VCaP (cell line): ENCODE results near the gene RPS27L.

Experiments used
- H3K27ac ChIP-seq: fragments of 450-650 bp; 2 replicates; pipeline ENCODE4 v1.5.1; 2017
- TF ChIP-seq, protein P1 (sequence below): fragments of 450-650 bp; conservative IDR thresholded peaks from 2 replicates; pipeline ENCODE4 v1.5.1; 2017; ENCODE audit warnings: mild to moderate bottlenecking, moderate library complexity

RPS27L gene

DNA sequence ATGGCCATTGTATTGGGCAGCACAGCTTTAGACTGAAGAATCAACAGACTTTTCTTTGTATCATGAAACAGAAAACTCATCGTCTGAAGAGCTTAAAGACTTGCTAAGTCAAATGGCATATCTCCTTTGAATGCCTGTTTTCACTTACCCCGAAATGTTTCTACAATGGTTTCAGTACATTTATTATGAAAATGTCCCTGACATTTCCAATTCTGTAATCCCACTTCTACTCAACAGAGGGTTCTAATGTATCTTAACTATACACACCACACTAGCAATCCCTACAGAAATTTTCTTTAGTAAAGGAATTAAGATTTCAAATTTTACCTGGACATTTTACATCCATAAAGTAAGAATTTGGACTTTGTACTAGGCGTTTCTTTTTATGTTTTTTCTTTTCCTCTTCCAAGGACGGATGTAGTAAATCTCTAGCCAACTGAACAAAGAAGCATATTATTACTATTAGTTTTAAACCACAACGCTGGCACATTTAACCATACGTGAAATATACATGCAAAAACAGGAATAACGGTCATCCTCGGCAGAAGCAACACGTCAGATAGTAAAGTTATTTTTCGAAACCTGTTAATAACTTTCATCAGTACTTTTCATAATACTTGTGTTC lies 1.1 kb downstream of the RPS27L start:
- TF ChIP-seq, protein P1, sequence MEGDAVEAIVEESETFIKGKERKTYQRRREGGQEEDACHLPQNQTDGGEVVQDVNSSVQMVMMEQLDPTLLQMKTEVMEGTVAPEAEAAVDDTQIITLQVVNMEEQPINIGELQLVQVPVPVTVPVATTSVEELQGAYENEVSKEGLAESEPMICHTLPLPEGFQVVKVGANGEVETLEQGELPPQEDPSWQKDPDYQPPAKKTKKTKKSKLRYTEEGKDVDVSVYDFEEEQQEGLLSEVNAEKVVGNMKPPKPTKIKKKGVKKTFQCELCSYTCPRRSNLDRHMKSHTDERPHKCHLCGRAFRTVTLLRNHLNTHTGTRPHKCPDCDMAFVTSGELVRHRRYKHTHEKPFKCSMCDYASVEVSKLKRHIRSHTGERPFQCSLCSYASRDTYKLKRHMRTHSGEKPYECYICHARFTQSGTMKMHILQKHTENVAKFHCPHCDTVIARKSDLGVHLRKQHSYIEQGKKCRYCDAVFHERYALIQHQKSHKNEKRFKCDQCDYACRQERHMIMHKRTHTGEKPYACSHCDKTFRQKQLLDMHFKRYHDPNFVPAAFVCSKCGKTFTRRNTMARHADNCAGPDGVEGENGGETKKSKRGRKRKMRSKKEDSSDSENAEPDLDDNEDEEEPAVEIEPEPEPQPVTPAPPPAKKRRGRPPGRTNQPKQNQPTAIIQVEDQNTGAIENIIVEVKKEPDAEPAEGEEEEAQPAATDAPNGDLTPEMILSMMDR: no peak
- H3K27ac ChIP-seq: peak overlapping the region; percentile 95

DNA sequence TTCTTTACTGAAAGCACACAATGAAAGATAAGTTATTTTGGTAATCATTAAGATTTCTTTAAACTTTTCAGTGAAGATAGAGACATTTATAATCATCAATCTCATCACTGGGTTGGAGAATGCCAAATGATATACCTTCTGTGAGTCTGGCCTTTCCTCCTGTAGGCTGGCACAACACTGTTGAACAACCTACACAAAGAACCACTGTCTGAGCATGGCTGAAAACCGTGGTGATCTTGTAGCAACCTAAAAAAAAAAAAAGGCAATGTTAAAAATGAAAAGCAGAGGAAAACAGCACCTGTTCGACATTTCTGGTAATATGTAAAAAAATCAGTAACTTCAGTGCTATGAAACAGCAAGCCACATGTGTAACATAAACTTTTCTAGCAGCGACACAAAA lies 1.8 kb downstream of the RPS27L start:
- H3K27ac ChIP-seq: peak overlapping the region; percentile 95

DNA sequence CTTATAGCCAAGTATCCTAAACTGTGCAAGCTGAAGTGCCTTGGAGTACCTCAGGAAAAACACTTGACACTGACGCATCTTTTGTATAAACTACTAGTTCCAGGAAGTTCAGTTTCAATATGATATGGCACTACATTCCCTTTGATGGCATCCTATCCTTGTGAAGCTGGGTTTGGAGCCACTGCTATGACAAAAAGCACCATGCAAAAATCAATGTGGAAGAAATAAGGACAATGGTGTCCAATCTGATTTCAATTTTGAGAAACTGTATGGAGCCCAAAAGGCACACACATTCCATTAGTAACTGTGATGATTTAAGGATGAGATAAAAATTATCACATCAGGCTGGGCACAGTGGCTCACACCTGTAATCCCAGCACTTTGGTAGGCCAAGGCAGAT lies 5.6 kb downstream of the RPS27L start:
- TF ChIP-seq, protein P1: no peak

More for the DNA sequence above, 1.8 kb downstream of the RPS27L start:
- TF ChIP-seq, protein P1: no peak

DNA sequence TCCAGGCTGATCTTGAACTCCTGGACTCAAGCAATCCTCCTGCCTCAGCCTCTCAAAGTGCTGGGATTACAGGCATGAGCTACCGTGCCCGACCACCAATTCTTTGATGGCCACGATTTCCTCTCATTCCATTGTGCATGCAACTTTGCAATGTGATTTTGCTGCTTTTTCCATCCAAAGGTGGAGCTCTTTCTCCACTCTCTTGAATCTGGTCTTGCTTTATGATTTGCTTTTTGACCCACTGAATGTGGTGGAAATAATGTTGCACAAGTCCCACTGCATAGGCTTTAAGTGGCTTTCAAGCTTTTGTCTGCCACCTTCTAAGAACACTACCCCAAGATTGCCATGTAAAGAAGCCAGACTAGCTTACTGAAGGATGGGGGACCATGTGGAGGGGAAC lies 10.6 kb downstream of the RPS27L start:
- no peak overlapping the region for H3K27ac ChIP-seq
- TF ChIP-seq, protein P1: 0 out of 2 replicates have a peak, but pooled peaks have one; percentile 29

More for the DNA sequence above, 5.6 kb downstream of the RPS27L start:
- no peak overlapping the region for H3K27ac ChIP-seq

- TF ChIP-seq, protein P1: no peak
- no peak overlapping the region for H3K27ac ChIP-seq
Measured at GRCh38 chr15:63145426-63145825, 11.9 kb downstream of the RPS27L start.

GRCh38 chr15:63140936-63141335 lies 16.3 kb downstream of the RPS27L start:
- no peak overlapping the region for H3K27ac ChIP-seq
- TF ChIP-seq, protein P1: no peak

GRCh38 chr15:63136742-63137141 lies 20.5 kb downstream of the RPS27L start:
- TF ChIP-seq, protein P1: no peak
- no peak overlapping the region for H3K27ac ChIP-seq
